HUES48 (cell line): Measurements from ENCODE around the gene NEK7.

Source experiments
- H3K27ac ChIP-seq: one replicate; pipeline ENCODE4 v1.7.0; 2013; ENCODE audit warnings: low read depth, low read length, inconsistent platforms
- H3K27me3 ChIP-seq: 2 replicates; pipeline ENCODE4 v1.6.1; 2013; ENCODE audit warnings: mild to moderate bottlenecking, low read length; ENCODE audit not compliant: control insufficient read depth, insufficient read depth
- H3K36me3 ChIP-seq: 2 replicates; pipeline ENCODE4 v1.6.1; 2013; ENCODE audit warnings: low read length; ENCODE audit not compliant: control insufficient read depth, insufficient read depth
- H3K4me1 ChIP-seq: 2 replicates; pipeline ENCODE4 v1.6.1; 2013; ENCODE audit warnings: mild to moderate bottlenecking, low read length; ENCODE audit not compliant: control insufficient read depth, insufficient read depth
- H3K4me3 ChIP-seq: 2 replicates; pipeline ENCODE4 v1.5.1; 2013; ENCODE audit warnings: mild to moderate bottlenecking, low read depth, low read length
- H3K9ac ChIP-seq: 2 replicates; pipeline ENCODE4 v1.6.1; 2013; ENCODE audit warnings: mild to moderate bottlenecking, low read depth, low read length, moderate library complexity
- H3K9me3 ChIP-seq: 2 replicates; pipeline ENCODE4 v1.6.1; 2013; ENCODE audit warnings: low read length; ENCODE audit not compliant: control insufficient read depth, insufficient read depth

NEK7 gene

GRCh38 chr1:198234520-198235251, 77.9 kb downstream of the NEK7 start:
- no peak overlapping the region; the same call in 1 of the 2 replicates for H3K4me3 ChIP-seq
- peak overlapping the region; percentile 40 for H3K27ac ChIP-seq
- H3K4me1 ChIP-seq = peaks cover 35% of the 10 kb centered on the region

GRCh38 chr1:198238121-198238520, 81.3 kb downstream of the NEK7 start:
- Histone ChIP-seq H3K4me3 (no peak overlapping the region), H3K9me3 (no peaks in the 10 kb centered on the region), H3K36me3 (no peaks in the 10 kb centered on the region), H3K27me3 (no peaks in the 10 kb centered on the region), H3K9ac (no peak overlapping the region), H3K4me1 (peaks cover 20% of the 10 kb centered on the region), H3K27ac (no peak overlapping the region)

More at GRCh38 chr1:198234520-198235251, 77.9 kb downstream of the NEK7 start:
- H3K36me3 ChIP-seq = no peaks in the 10 kb centered on the region
- no peaks in the 10 kb centered on the region for H3K27me3 ChIP-seq
- H3K9me3 ChIP-seq = no peaks in the 10 kb centered on the region
- no peak overlapping the region for H3K9ac ChIP-seq

GRCh38 chr1:198241553-198241952, 84.8 kb downstream of the NEK7 start:
- no peaks in the 10 kb centered on the region for H3K36me3 ChIP-seq
- no peaks in the 10 kb centered on the region for H3K9me3 ChIP-seq

GRCh38 chr1:198244772-198245171, 88.0 kb downstream of the NEK7 start:
- Histone ChIP-seq H3K4me1 (peaks cover 15% of the 10 kb centered on the region), H3K9ac (no peak overlapping the region), H3K27ac (no peak overlapping the region), H3K27me3 (no peaks in the 10 kb centered on the region), H3K36me3 (no peaks in the 10 kb centered on the region), H3K4me3 (no peak overlapping the region), H3K9me3 (no peaks in the 10 kb centered on the region)

More at GRCh38 chr1:198241553-198241952, 84.8 kb downstream of the NEK7 start:
- Histone ChIP-seq H3K4me1 (peaks cover 13% of the 10 kb centered on the region), H3K27ac (no peak overlapping the region), H3K27me3 (no peaks in the 10 kb centered on the region), H3K9ac (no peak overlapping the region), H3K4me3 (no peak overlapping the region)

- Histone ChIP-seq H3K36me3 (no peaks in the 10 kb centered on the region), H3K27ac (no peak overlapping the region)
Observed at GRCh38 chr1:198245379-198245778, 88.6 kb downstream of the NEK7 start.

GRCh38 chr1:198246337-198246736, 89.5 kb downstream of the NEK7 start:
- Histone ChIP-seq H3K9ac (no peak overlapping the region), H3K27me3 (no peaks in the 10 kb centered on the region), H3K27ac (no peak overlapping the region), H3K4me1 (peaks cover 15% of the 10 kb centered on the region), H3K9me3 (no peaks in the 10 kb centered on the region), H3K36me3 (no peaks in the 10 kb centered on the region), H3K4me3 (no peak overlapping the region)

More at GRCh38 chr1:198245379-198245778, 88.6 kb downstream of the NEK7 start:
- Histone ChIP-seq H3K4me1 (peaks cover 15% of the 10 kb centered on the region), H3K9ac (no peak overlapping the region), H3K9me3 (no peaks in the 10 kb centered on the region), H3K4me3 (no peak overlapping the region), H3K27me3 (no peaks in the 10 kb centered on the region)

GRCh38 chr1:198253259-198253658, 96.5 kb downstream of the NEK7 start:
- Histone ChIP-seq H3K4me1 (peaks cover 19% of the 10 kb centered on the region), H3K9ac (no peak overlapping the region), H3K9me3 (no peaks in the 10 kb centered on the region), H3K27me3 (no peaks in the 10 kb centered on the region), H3K4me3 (no peak overlapping the region), H3K36me3 (no peaks in the 10 kb centered on the region), H3K27ac (no peak overlapping the region)

GRCh38 chr1:198253668-198254067, 96.9 kb downstream of the NEK7 start:
- Histone ChIP-seq H3K27me3 (no peaks in the 10 kb centered on the region), H3K36me3 (no peaks in the 10 kb centered on the region), H3K27ac (no peak overlapping the region), H3K9me3 (no peaks in the 10 kb centered on the region), H3K4me3 (no peak overlapping the region), H3K9ac (no peak overlapping the region), H3K4me1 (peaks cover 19% of the 10 kb centered on the region)

- no peak overlapping the region for H3K9ac ChIP-seq
- H3K4me1 ChIP-seq = peaks cover 19% of the 10 kb centered on the region
- H3K9me3 ChIP-seq = no peaks in the 10 kb centered on the region
- no peaks in the 10 kb centered on the region for H3K27me3 ChIP-seq
- H3K36me3 ChIP-seq = no peaks in the 10 kb centered on the region
- H3K27ac ChIP-seq = no peak overlapping the region
- no peak overlapping the region for H3K4me3 ChIP-seq
Observed at GRCh38 chr1:198254521-198254920, 97.7 kb downstream of the NEK7 start.

GRCh38 chr1:198254948-198255347, 98.2 kb downstream of the NEK7 start:
- Histone ChIP-seq H3K4me3 (no peak overlapping the region), H3K36me3 (no peaks in the 10 kb centered on the region), H3K9ac (no peak overlapping the region), H3K27ac (no peak overlapping the region), H3K4me1 (peaks cover 19% of the 10 kb centered on the region), H3K27me3 (no peaks in the 10 kb centered on the region), H3K9me3 (no peaks in the 10 kb centered on the region)

- H3K4me3 ChIP-seq = no peak overlapping the region
- peaks cover 19% of the 10 kb centered on the region for H3K4me1 ChIP-seq
- H3K9me3 ChIP-seq = no peaks in the 10 kb centered on the region
- H3K27me3 ChIP-seq = no peaks in the 10 kb centered on the region
- H3K9ac ChIP-seq = no peak overlapping the region
- no peak overlapping the region for H3K27ac ChIP-seq
- H3K36me3 ChIP-seq = no peaks in the 10 kb centered on the region
Observed at GRCh38 chr1:198255784-198256183, 99.0 kb downstream of the NEK7 start.
